HEK293 (cell line): ENCODE results near the gene TUBGCP6.

ENCODE experiments used
- HOXD13 ChIP-seq: sonication (generic); formaldehyde crosslinking; IDR thresholded peaks from 2 replicates; pipeline ENCODE4 v1.8.0; 2022; ENCODE audit warnings: missing genetic modification reagents, borderline replicate concordance
- KLF1 ChIP-seq: fragments of 450-650 bp; formaldehyde crosslinking; IDR thresholded peaks from 2 replicates; pipeline ENCODE4 v1.5.1; 2016; ENCODE audit warnings: missing biosample characterization, missing genetic modification characterization
- PRDM1 ChIP-seq: fragments of 450-650 bp; formaldehyde crosslinking; IDR thresholded peaks from 2 replicates; pipeline ENCODE4; 2016; ENCODE audit warnings: missing biosample characterization, missing genetic modification characterization
- SCRT2 ChIP-seq: fragments of 450-650 bp; formaldehyde crosslinking; IDR thresholded peaks from 2 replicates; pipeline ENCODE4 v1.5.1; 2016; ENCODE audit warnings: missing biosample characterization, missing genetic modification characterization
- ZBTB17 ChIP-seq: fragments of 450-650 bp; formaldehyde crosslinking; IDR thresholded peaks from 2 replicates; pipeline ENCODE4 v1.5.1; 2016; ENCODE audit warnings: missing biosample characterization, missing genetic modification characterization
- ZBTB20 ChIP-seq: fragments of 450-650 bp; formaldehyde crosslinking; IDR thresholded peaks from 2 replicates; pipeline ENCODE4 v1.5.1; 2016; ENCODE audit warnings: missing biosample characterization, missing genetic modification characterization
- ZNF140 ChIP-seq: fragments of 450-650 bp; formaldehyde crosslinking; IDR thresholded peaks from 2 replicates; pipeline ENCODE4 v1.5.1; 2016; ENCODE audit warnings: missing biosample characterization, missing genetic modification characterization
- ZNF211 ChIP-seq: fragments of 450-650 bp; formaldehyde crosslinking; IDR thresholded peaks from 2 replicates; pipeline ENCODE4 v1.5.1; 2016; ENCODE audit warnings: low read depth, missing biosample characterization, missing genetic modification characterization
- ZNF239 ChIP-seq: fragments of 450-650 bp; formaldehyde crosslinking; IDR thresholded peaks from 2 replicates; pipeline ENCODE4 v1.5.1; 2016; ENCODE audit warnings: missing biosample characterization, missing genetic modification characterization
- ZNF324 ChIP-seq: fragments of 450-650 bp; formaldehyde crosslinking; IDR thresholded peaks from 2 replicates; pipeline ENCODE4 v1.5.1; 2016; ENCODE audit warnings: missing biosample characterization, missing genetic modification characterization
- ZNF76 ChIP-seq: fragments of 450-650 bp; formaldehyde crosslinking; IDR thresholded peaks from 2 replicates; pipeline ENCODE4; 2016; ENCODE audit warnings: low read depth, missing biosample characterization, missing genetic modification characterization, borderline replicate concordance
- ZNF830 ChIP-seq: fragments of 450-650 bp; IDR thresholded peaks from 2 replicates; pipeline ENCODE4 v1.5.0; 2018; ENCODE audit warnings: missing biosample characterization, missing genetic modification characterization, low read depth, mild to moderate bottlenecking, moderate library complexity
- ZSCAN30 ChIP-seq: fragments of 450-650 bp; IDR thresholded peaks from 2 replicates; pipeline ENCODE4 v1.5.1; 2018; ENCODE audit warnings: missing biosample characterization, mild to moderate bottlenecking, missing genetic modification characterization, moderate library complexity
- ZXDB ChIP-seq: fragments of 450-650 bp; formaldehyde crosslinking; IDR thresholded peaks from 2 replicates; pipeline ENCODE4 v1.5.1; 2016; ENCODE audit warnings: missing biosample characterization, missing genetic modification characterization
- TF ChIP-seq, protein P1 (sequence below): fragments of 450-650 bp; formaldehyde crosslinking; IDR thresholded peaks from 2 replicates; pipeline ENCODE4 v1.5.1; 2016; ENCODE audit warnings: missing biosample characterization, missing genetic modification characterization
- TF ChIP-seq, protein P2 (sequence below): fragments of 450-650 bp; formaldehyde crosslinking; IDR thresholded peaks from 2 replicates; pipeline ENCODE4 v1.5.1; 2016; ENCODE audit warnings: missing biosample characterization, missing genetic modification characterization
- TF ChIP-seq, protein P3 (sequence below): fragments of 450-650 bp; formaldehyde crosslinking; IDR thresholded peaks from 2 replicates; pipeline ENCODE4 v1.5.1; 2016; ENCODE audit warnings: missing biosample characterization, missing genetic modification characterization, borderline replicate concordance
- TF ChIP-seq, protein P4 (sequence below): fragments of 450-650 bp; formaldehyde crosslinking; IDR thresholded peaks from 2 replicates; pipeline ENCODE4 v1.5.1; 2016; ENCODE audit warnings: missing biosample characterization, missing genetic modification characterization
- TF ChIP-seq, protein P5 (sequence below): fragments of 450-650 bp; formaldehyde crosslinking; IDR thresholded peaks from 2 replicates; pipeline ENCODE4 v1.5.1; 2016; ENCODE audit warnings: missing biosample characterization, missing genetic modification characterization, borderline replicate concordance

The TUBGCP6 gene

DNA sequence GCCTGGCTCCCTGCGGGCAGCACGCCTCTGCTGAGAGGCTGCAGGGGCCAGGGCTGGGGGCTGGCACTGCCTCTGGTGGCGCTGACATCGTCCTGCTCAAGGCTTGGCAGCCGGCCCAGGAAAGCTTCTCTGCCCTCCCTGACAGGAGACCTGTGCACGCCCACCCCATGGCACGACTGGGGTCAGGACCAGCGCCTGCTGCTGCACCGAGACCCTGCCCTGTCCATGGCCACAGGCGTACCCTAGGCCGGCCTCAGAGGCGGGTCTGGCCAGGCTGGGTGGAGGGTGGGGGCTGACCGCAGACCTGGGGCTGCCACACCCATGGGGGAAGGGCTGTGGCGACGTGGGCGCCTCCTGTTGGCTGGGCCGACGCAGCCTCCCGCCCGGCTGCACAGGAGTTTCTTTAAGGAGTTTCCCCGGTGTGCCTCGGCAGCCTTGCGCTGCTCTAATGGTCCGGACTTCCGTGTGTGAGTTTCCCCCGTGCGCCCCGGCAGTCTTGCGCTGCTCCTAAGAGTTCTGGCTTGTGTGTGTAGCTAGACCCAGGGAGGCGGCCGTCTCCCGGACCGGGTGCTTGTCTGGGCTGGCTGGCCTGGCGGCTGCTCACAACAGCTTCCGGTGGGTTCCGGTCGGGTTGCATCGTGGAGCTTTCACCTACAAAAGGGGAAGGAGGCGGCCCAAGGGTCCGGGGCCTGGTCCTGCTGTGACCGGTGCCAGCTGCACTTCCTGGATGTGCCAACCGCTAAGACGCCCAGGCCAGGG is 54.5 kb downstream of the TUBGCP6 start (continued):
- TF ChIP-seq, protein P1, sequence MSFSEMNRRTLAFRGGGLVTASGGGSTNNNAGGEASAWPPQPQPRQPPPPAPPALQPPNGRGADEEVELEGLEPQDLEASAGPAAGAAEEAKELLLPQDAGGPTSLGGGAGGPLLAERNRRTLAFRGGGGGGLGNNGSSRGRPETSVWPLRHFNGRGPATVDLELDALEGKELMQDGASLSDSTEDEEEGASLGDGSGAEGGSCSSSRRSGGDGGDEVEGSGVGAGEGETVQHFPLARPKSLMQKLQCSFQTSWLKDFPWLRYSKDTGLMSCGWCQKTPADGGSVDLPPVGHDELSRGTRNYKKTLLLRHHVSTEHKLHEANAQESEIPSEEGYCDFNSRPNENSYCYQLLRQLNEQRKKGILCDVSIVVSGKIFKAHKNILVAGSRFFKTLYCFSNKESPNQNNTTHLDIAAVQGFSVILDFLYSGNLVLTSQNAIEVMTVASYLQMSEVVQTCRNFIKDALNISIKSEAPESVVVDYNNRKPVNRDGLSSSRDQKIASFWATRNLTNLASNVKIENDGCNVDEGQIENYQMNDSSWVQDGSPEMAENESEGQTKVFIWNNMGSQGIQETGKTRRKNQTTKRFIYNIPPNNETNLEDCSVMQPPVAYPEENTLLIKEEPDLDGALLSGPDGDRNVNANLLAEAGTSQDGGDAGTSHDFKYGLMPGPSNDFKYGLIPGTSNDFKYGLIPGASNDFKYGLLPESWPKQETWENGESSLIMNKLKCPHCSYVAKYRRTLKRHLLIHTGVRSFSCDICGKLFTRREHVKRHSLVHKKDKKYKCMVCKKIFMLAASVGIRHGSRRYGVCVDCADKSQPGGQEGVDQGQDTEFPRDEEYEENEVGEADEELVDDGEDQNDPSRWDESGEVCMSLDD: peak; percentile 53; the same call in 1 of the 2 replicates
- TF ChIP-seq SCRT2: peak; percentile 28; the same call in 1 of the 2 replicates
- peak; percentile 49; the same call in 1 of the 2 replicates for TF ChIP-seq ZNF324
- TF ChIP-seq, protein P2, sequence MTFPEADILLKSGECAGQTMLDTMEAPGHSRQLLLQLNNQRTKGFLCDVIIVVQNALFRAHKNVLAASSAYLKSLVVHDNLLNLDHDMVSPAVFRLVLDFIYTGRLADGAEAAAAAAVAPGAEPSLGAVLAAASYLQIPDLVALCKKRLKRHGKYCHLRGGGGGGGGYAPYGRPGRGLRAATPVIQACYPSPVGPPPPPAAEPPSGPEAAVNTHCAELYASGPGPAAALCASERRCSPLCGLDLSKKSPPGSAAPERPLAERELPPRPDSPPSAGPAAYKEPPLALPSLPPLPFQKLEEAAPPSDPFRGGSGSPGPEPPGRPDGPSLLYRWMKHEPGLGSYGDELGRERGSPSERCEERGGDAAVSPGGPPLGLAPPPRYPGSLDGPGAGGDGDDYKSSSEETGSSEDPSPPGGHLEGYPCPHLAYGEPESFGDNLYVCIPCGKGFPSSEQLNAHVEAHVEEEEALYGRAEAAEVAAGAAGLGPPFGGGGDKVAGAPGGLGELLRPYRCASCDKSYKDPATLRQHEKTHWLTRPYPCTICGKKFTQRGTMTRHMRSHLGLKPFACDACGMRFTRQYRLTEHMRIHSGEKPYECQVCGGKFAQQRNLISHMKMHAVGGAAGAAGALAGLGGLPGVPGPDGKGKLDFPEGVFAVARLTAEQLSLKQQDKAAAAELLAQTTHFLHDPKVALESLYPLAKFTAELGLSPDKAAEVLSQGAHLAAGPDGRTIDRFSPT (tag by site-specific recombination): peak; percentile 90
- peak; percentile 98 for TF ChIP-seq KLF1 (tag by site-specific recombination)
- TF ChIP-seq, protein P3, sequence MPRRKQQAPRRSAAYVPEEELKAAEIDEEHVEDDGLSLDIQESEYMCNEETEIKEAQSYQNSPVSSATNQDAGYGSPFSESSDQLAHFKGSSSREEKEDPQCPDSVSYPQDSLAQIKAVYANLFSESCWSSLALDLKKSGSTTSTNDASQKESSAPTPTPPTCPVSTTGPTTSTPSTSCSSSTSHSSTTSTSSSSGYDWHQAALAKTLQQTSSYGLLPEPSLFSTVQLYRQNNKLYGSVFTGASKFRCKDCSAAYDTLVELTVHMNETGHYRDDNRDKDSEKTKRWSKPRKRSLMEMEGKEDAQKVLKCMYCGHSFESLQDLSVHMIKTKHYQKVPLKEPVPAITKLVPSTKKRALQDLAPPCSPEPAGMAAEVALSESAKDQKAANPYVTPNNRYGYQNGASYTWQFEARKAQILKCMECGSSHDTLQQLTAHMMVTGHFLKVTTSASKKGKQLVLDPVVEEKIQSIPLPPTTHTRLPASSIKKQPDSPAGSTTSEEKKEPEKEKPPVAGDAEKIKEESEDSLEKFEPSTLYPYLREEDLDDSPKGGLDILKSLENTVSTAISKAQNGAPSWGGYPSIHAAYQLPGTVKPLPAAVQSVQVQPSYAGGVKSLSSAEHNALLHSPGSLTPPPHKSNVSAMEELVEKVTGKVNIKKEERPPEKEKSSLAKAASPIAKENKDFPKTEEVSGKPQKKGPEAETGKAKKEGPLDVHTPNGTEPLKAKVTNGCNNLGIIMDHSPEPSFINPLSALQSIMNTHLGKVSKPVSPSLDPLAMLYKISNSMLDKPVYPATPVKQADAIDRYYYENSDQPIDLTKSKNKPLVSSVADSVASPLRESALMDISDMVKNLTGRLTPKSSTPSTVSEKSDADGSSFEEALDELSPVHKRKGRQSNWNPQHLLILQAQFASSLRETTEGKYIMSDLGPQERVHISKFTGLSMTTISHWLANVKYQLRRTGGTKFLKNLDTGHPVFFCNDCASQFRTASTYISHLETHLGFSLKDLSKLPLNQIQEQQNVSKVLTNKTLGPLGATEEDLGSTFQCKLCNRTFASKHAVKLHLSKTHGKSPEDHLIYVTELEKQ (tag by site-specific recombination): no peak
- peak; percentile 43; the same call in 1 of the 2 replicates for TF ChIP-seq ZNF76 (tag by site-specific recombination)
- no peak for TF ChIP-seq PRDM1 (tag by site-specific recombination)
- TF ChIP-seq, protein P4, sequence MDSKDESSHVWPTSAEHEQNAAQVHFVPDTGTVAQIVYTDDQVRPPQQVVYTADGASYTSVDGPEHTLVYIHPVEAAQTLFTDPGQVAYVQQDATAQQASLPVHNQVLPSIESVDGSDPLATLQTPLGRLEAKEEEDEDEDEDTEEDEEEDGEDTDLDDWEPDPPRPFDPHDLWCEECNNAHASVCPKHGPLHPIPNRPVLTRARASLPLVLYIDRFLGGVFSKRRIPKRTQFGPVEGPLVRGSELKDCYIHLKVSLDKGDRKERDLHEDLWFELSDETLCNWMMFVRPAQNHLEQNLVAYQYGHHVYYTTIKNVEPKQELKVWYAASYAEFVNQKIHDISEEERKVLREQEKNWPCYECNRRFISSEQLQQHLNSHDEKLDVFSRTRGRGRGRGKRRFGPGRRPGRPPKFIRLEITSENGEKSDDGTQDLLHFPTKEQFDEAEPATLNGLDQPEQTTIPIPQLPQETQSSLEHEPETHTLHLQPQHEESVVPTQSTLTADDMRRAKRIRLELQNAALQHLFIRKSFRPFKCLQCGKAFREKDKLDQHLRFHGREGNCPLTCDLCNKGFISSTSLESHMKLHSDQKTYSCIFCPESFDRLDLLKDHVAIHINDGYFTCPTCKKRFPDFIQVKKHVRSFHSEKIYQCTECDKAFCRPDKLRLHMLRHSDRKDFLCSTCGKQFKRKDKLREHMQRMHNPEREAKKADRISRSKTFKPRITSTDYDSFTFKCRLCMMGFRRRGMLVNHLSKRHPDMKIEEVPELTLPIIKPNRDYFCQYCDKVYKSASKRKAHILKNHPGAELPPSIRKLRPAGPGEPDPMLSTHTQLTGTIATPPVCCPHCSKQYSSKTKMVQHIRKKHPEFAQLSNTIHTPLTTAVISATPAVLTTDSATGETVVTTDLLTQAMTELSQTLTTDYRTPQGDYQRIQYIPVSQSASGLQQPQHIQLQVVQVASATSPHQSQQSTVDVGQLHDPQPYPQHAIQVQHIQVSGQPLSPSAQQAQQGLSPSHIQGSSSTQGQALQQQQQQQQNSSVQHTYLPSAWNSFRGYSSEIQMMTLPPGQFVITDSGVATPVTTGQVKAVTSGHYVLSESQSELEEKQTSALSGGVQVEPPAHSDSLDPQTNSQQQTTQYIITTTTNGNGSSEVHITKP (tag by site-specific recombination): no peak
- TF ChIP-seq ZSCAN30 (tag by site-specific recombination): no peak
- no peak for TF ChIP-seq HOXD13 (CRISPR knock-in tag)
- TF ChIP-seq, protein P5, sequence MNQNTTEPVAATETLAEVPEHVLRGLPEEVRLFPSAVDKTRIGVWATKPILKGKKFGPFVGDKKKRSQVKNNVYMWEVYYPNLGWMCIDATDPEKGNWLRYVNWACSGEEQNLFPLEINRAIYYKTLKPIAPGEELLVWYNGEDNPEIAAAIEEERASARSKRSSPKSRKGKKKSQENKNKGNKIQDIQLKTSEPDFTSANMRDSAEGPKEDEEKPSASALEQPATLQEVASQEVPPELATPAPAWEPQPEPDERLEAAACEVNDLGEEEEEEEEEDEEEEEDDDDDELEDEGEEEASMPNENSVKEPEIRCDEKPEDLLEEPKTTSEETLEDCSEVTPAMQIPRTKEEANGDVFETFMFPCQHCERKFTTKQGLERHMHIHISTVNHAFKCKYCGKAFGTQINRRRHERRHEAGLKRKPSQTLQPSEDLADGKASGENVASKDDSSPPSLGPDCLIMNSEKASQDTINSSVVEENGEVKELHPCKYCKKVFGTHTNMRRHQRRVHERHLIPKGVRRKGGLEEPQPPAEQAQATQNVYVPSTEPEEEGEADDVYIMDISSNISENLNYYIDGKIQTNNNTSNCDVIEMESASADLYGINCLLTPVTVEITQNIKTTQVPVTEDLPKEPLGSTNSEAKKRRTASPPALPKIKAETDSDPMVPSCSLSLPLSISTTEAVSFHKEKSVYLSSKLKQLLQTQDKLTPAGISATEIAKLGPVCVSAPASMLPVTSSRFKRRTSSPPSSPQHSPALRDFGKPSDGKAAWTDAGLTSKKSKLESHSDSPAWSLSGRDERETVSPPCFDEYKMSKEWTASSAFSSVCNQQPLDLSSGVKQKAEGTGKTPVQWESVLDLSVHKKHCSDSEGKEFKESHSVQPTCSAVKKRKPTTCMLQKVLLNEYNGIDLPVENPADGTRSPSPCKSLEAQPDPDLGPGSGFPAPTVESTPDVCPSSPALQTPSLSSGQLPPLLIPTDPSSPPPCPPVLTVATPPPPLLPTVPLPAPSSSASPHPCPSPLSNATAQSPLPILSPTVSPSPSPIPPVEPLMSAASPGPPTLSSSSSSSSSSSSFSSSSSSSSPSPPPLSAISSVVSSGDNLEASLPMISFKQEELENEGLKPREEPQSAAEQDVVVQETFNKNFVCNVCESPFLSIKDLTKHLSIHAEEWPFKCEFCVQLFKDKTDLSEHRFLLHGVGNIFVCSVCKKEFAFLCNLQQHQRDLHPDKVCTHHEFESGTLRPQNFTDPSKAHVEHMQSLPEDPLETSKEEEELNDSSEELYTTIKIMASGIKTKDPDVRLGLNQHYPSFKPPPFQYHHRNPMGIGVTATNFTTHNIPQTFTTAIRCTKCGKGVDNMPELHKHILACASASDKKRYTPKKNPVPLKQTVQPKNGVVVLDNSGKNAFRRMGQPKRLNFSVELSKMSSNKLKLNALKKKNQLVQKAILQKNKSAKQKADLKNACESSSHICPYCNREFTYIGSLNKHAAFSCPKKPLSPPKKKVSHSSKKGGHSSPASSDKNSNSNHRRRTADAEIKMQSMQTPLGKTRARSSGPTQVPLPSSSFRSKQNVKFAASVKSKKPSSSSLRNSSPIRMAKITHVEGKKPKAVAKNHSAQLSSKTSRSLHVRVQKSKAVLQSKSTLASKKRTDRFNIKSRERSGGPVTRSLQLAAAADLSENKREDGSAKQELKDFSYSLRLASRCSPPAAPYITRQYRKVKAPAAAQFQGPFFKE (tag by site-specific recombination): no peak
- peak; percentile 81 for TF ChIP-seq ZBTB17 (tag by site-specific recombination)
- peak; percentile 53; the same call in 1 of the 2 replicates for TF ChIP-seq ZBTB20 (tag by site-specific recombination)
- TF ChIP-seq ZNF140: no peak
- TF ChIP-seq ZNF211 (tag by site-specific recombination): no peak
- TF ChIP-seq ZNF830 (tag by site-specific recombination): no peak
- TF ChIP-seq ZNF239 (tag by site-specific recombination): no peak
- TF ChIP-seq ZXDB: peak; percentile 85
